HepG2 (cell line): ENCODE measurements around the gene NINL. TPM values are rescaled to one million over a fixed set of nuclear protein-coding genes. Genes with fewer than 3 reads are reported as not detected.

ENCODE experiments used
- ATAC-seq: fragments of 200-7000 bp; cut with Tn5 transposase; 3 replicates; pipeline ENCODE4 v1.9.1; 2020; ENCODE audit warnings: mild to moderate bottlenecking, moderate library complexity
- BruUV-seq: library from RNA; stranded (reverse); fragments of 400-500 nt; replicated peaks from 2 replicates; lab custom pipeline; 2021; lab: Mats Ljungman, UMichigan
- CTCF ChIA-PET: fragments of 300-600 bp; formaldehyde crosslinking; extraction: SDS; loops from one replicate; lab custom pipeline; 2021; ENCODE audit warnings: low total read pairs, inconsistent platforms, low intra/inter-chr PET ratio; lab: Yijun Ruan, JAX
- POLR2A ChIA-PET: fragments of 350-600 bp; sonication (Branson Sonifier 250); formaldehyde crosslinking; loops from one replicate; lab custom pipeline; 2020; ENCODE audit warnings: antibody characterized with exemption, inconsistent platforms; lab: Yijun Ruan, JAX
- DNase-seq: peaks from one replicate; pipeline ENCODE4 v3.0.0-alpha.2; 2015; ENCODE audit warnings: low spot score
- FAIRE-seq: peaks from 3 replicates; lab custom pipeline; 2011; peaks lifted over from hg19 to GRCh38; lab: Jason Lieb, UNC
- H2AFZ ChIP-seq: one replicate; pipeline ENCODE4 v1.6.1; 2011; ENCODE audit warnings: low read length, inconsistent platforms
- H3K27ac ChIP-seq: fragments of 300-600 bp; 3 replicates; pipeline ENCODE4 v1.8.0; 2011; ENCODE audit warnings: mixed run types, mild to moderate bottlenecking, mixed read lengths, low read length, inconsistent platforms; ENCODE audit not compliant: insufficient read depth; ENCODE audit errors: extremely low read length
- H3K27me3 ChIP-seq, 2 experiments: fragments of 200-600 bp in 1 of 2; 2 replicates in 1 of 2; 3 replicates in 1 of 2; pipeline versions ENCODE4 v1.6.0 to v1.8.0; 2011; ENCODE audit warnings: low read length in 2 of 2, mild to moderate bottlenecking in 2 of 2, moderate library complexity in 2 of 2, inconsistent platforms in 1 of 2; ENCODE audit not compliant: insufficient read depth in 2 of 2, control insufficient read depth in 1 of 2
- H3K36me3 ChIP-seq, 2 experiments: fragments of 200-600 bp in 1 of 2; replicated peaks in 1 of 2; 2 replicates in 1 of 2; 3 replicates in 1 of 2; pipeline versions ENCODE4 v1.5.1 to v1.8.0; 2011; ENCODE audit warnings: low read length in 2 of 2, inconsistent platforms in 1 of 2; ENCODE audit not compliant: insufficient read depth in 2 of 2, control insufficient read depth in 1 of 2
- H3K4me1 ChIP-seq: 2 replicates; pipeline ENCODE4 v1.5.1; 2012; ENCODE audit warnings: low read length, inconsistent platforms; ENCODE audit not compliant: insufficient read depth
- H3K4me2 ChIP-seq: 2 replicates; pipeline ENCODE4 v1.6.0; 2011; ENCODE audit warnings: low read depth, low read length, inconsistent platforms
- H3K4me3 ChIP-seq, 3 experiments: fragments of 200-600 bp in 1 of 3; sonication (generic), shearing (Covaris generic) in 1 of 3; replicated peaks in 1 of 3; 2 replicates each; pipeline ENCODE4 v1.5.1; 2011 to 2016; ENCODE audit warnings: low read length in 3 of 3, inconsistent platforms in 2 of 3, low read depth in 2 of 3, mild to moderate bottlenecking in 2 of 3, control low read depth in 1 of 3, mixed read lengths in 1 of 3; ENCODE audit not compliant: insufficient read depth in 1 of 3
- H3K79me2 ChIP-seq: one replicate; pipeline ENCODE4 v1.6.1; 2011; ENCODE audit warnings: low read length, inconsistent platforms; ENCODE audit not compliant: insufficient read depth
- H3K9ac ChIP-seq: 2 replicates; pipeline ENCODE4 v1.6.0; 2011; ENCODE audit warnings: mild to moderate bottlenecking, low read depth, low read length, inconsistent platforms; ENCODE audit not compliant: insufficient read depth
- H3K9me3 ChIP-seq: 2 replicates; pipeline ENCODE4 v1.5.1; 2012; ENCODE audit warnings: mild to moderate bottlenecking, low read length
- H4K20me1 ChIP-seq: 2 replicates; pipeline ENCODE4 v1.6.0; 2011; ENCODE audit warnings: inconsistent platforms, mild to moderate bottlenecking, low read length, moderate library complexity; ENCODE audit not compliant: insufficient read depth
- AGO2 ChIP-seq: fragments of 200-400 bp; formaldehyde crosslinking; optimal IDR thresholded peaks from 2 replicates; pipeline ENCODE3; 2017; ENCODE audit warnings: mild to moderate bottlenecking, low read depth, low read length, moderate library complexity
- RBM22 ChIP-seq: fragments of 200-400 bp; formaldehyde crosslinking; optimal IDR thresholded peaks from 2 replicates; pipeline ENCODE3; 2017; ENCODE audit warnings: mild to moderate bottlenecking, low read length, moderate library complexity
- ZNF335 ChIP-seq: sonication (generic); formaldehyde crosslinking; IDR thresholded peaks from 2 replicates; pipeline ENCODE4 v1.4.0; 2020; ENCODE audit warnings: missing genetic modification reagents
- WGBS: methylation state at CpG from one replicate; pipeline ENCODE4 v1.1.6; 2017; ENCODE audit warnings: low lambda C conversion rate; 5-methylcytosine and 5-hydroxymethylcytosine counted together
- in situ Hi-C: cut with HindIII; loops from 2 replicates; pipeline ENCODE4 v1.10.0; 2017; ENCODE audit warnings: low pct_unique_long_range_greater_than_20kb; ENCODE audit not compliant: extremely low pct_ligation_motif_present
- intact Hi-C: fragments of 100-400 bp; cut with micrococcal nuclease; formaldehyde crosslinking; loops from one replicate; pipeline ENCODE4 v1.10.0; 2022; ENCODE audit not compliant: unreplicated experiment
- polyA plus RNA-seq, 8 experiments: library from polyadenylated mRNA; depleted of rRNA in 3 of 8; stranded (reverse) in 7 of 8; unstranded in 1 of 8; fragments of >200 nt; fragmentation: Illumina TruSeq in 4 of 8; extraction: Trizol in 4 of 8; gene quantifications; 2 replicates each; pipeline versions ENCODE4 v1.2.1 to v1.2.3, GENCODE V29; 2011 to 2016; ENCODE audit warnings: low read depth in 4 of 8, missing spikeins in 1 of 8, mixed read lengths in 1 of 8; ENCODE audit not compliant: insufficient read depth in 1 of 8
- total RNA-seq, 5 experiments: library from RNA; depleted of rRNA; stranded (reverse); fragments of >200 nt; fragmentation: Illumina TruSeq; extraction: Trizol; gene quantifications; 2 replicates each; pipeline ENCODE4 v1.2.3, GENCODE V29; 2016; ENCODE audit warnings: low read depth in 1 of 5
- TF ChIP-seq, protein P1 (sequence below): sonication (generic); formaldehyde crosslinking; IDR thresholded peaks from 2 replicates; pipeline ENCODE4 v1.9.0; 2022; ENCODE audit warnings: missing genetic modification reagents, mild to moderate bottlenecking, borderline replicate concordance
- TF ChIP-seq, protein P2 (sequence below): conservative IDR thresholded peaks from 2 replicates; pipeline ENCODE4 v1.6.1; 2018; ENCODE audit warnings: missing genetic modification reagents

Gene NINL
- total and polyA plus RNA-seq, 2 of the 13 experiments (the other 11 are each of a cell fraction or from before 2014, with no cell fraction given) = 32.3 to 34.3 TPM

- H3K9ac ChIP-seq = no peak overlapping the region
- in situ Hi-C loops (no loop called here), intact Hi-C loops (no loop called here)
- H3K27me3 ChIP-seq = no peaks in the 10 kb centered on the region
- DNase-seq (no peak), FAIRE-seq (no peak), ATAC-seq (no peak)
- no peaks in the 10 kb centered on the region for H3K4me1 ChIP-seq
- H4K20me1 ChIP-seq = no peaks in the 10 kb centered on the region
- no peaks in the 10 kb centered on the region for H3K79me2 ChIP-seq
- peaks cover 17 to 33% of the 10 kb centered on the region in 2 experiments for H3K36me3 ChIP-seq
- 90% methylated on average over 6 of the region's 6 CpGs for WGBS
- no peaks in the 10 kb centered on the region for H3K9me3 ChIP-seq
- TF ChIP-seq, protein P1, sequence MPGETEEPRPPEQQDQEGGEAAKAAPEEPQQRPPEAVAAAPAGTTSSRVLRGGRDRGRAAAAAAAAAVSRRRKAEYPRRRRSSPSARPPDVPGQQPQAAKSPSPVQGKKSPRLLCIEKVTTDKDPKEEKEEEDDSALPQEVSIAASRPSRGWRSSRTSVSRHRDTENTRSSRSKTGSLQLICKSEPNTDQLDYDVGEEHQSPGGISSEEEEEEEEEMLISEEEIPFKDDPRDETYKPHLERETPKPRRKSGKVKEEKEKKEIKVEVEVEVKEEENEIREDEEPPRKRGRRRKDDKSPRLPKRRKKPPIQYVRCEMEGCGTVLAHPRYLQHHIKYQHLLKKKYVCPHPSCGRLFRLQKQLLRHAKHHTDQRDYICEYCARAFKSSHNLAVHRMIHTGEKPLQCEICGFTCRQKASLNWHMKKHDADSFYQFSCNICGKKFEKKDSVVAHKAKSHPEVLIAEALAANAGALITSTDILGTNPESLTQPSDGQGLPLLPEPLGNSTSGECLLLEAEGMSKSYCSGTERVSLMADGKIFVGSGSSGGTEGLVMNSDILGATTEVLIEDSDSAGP (CRISPR knock-in tag) = 0 out of 2 replicates have a peak, but pooled peaks have one; percentile 23
- TF ChIP-seq RBM22 = peak; percentile 65
- TF ChIP-seq AGO2 = peak; percentile 4
- TF ChIP-seq ZNF335 = no peak
- TF ChIP-seq, protein P2, sequence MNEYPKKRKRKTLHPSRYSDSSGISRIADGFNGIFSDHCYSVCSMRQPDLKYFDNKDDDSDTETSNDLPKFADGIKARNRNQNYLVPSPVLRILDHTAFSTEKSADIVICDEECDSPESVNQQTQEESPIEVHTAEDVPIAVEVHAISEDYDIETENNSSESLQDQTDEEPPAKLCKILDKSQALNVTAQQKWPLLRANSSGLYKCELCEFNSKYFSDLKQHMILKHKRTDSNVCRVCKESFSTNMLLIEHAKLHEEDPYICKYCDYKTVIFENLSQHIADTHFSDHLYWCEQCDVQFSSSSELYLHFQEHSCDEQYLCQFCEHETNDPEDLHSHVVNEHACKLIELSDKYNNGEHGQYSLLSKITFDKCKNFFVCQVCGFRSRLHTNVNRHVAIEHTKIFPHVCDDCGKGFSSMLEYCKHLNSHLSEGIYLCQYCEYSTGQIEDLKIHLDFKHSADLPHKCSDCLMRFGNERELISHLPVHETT (CRISPR knock-in tag) = no peak
- no peak overlapping the region for H2AFZ ChIP-seq
- H3K27ac ChIP-seq = no peak overlapping the region
- no TSS peak for BruUV-seq
- POLR2A ChIA-PET = interaction anchor here (1.5 kb wide), 1 partner anchor 9 kb away, joined by 3 read pairs; no protein-coding TSS in a partner anchor
- no peak overlapping the region for H3K4me3 ChIP-seq
- H3K4me2 ChIP-seq = no peak overlapping the region
- CTCF ChIA-PET = no interaction called here
Measured at GRCh38 chr20:25498280-25498606, 87.1 kb downstream of the NINL start.
